ENCODE measurements around the gene AGBL2. TPM values are rescaled to one million over a fixed set of nuclear protein-coding genes. Genes with fewer than 3 reads are reported as not detected.
A peak's percentile ranks its signal among the peaks of the same experiment; 100 is the strongest.
"Not testable (repeated sequence)": the region's sequence is repeated elsewhere in the genome, so short reads cannot be mapped to it uniquely, and the experiment has no call there.

The AGBL2 gene
- total and polyA plus RNA-seq, 2 donors (not counting 1 experiment from before 2014, with no cell fraction given) = 1.2 to 2.1 TPM

DNA sequence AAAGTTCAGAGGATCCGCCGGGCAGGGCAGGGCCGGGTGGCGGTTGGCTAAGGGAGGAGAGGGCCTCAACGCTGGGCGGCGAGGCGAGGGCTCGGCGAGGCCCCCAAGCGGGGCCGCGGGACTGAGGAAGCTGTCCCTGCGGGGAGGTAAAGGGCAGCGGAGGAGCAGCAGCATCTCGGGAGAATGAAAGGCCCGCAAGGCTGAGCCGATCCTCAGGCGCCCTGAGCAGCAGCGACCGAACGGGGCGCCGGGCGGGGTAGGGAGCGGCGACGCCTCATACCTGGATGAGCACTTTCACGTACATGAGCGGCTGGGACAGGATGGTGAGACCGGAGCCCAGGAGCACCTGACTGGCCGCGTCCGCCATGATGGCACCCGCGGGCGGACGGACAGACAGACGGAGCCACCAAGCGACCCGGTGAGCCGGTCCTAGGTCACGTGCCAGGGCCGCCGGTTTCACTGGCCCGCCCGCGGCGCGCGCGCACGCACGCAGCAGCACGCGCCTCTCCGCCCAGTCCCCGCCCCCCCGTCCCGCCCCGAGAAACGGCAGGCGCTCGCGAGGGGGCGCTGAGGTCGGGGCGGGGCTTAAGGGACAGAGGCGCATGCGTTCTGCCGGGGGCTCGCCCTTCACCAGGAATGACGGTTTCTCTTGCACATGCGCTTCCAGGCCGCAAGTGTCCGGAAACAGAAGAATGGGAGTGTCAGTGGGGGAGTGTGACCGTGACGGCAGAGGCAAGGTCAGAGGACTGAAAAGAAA is 72.9 kb downstream of the AGBL2 start, which contains the start of gene MTCH2:
Gene MTCH2, minus strand, starts transcription at position 461 of the 757 bp plus-strand sequence. Its CDS starts 94 bp downstream, at position 367.
- Histone ChIP-seq H3K27me3 (ENCODE audit: control insufficient read depth, insufficient read depth, low read length) (no peaks in the 10 kb centered on the region), H3K4me3 (replicated peaks in 1 of 4; ENCODE audit: control extremely low read depth in 1 of 4, insufficient read depth in 1 of 4, low read depth in 3 of 4, low read length in 4 of 4) (peak within 1 kb of the TSS; percentile 92 to 99 (median 92)), H3K36me3 (ENCODE audit: control insufficient read depth, insufficient read depth, low read length) (no peaks in the 10 kb centered on the region), H3K9ac (ENCODE audit: insufficient read depth, low read length) (peak within 1 kb of the TSS; percentile 97), H4K20me1 (ENCODE audit: control insufficient read depth, extremely low read depth, insufficient read depth, low read length) (no peaks in the 10 kb centered on the region), H3K9me3 (ENCODE audit: control insufficient read depth, insufficient read depth, low read depth, low read length) (no peaks in the 10 kb centered on the region), H3K4me1 (ENCODE audit: control insufficient read depth, extremely low read depth, insufficient read depth, low read length) (peaks cover 2% of the 10 kb centered on the region), H3K4me2 (ENCODE audit: extremely low read depth, insufficient read depth, low read length) (peak within 1 kb of the TSS; percentile 98), H3K79me2 (ENCODE audit: control insufficient read depth, insufficient read depth, low read length) (peaks cover 31% of the 10 kb centered on the region), H2AFZ (ENCODE audit: low read length) (peak within 1 kb of the TSS; percentile 97), H3K27ac (ENCODE audit: insufficient read depth, low read length) (peak within 1 kb of the TSS; percentile 95)
- peak; percentile 97 to 98 for DNase-seq (ENCODE audit: low read depth in 2 of 2)
- TF ChIP-seq, protein P1, sequence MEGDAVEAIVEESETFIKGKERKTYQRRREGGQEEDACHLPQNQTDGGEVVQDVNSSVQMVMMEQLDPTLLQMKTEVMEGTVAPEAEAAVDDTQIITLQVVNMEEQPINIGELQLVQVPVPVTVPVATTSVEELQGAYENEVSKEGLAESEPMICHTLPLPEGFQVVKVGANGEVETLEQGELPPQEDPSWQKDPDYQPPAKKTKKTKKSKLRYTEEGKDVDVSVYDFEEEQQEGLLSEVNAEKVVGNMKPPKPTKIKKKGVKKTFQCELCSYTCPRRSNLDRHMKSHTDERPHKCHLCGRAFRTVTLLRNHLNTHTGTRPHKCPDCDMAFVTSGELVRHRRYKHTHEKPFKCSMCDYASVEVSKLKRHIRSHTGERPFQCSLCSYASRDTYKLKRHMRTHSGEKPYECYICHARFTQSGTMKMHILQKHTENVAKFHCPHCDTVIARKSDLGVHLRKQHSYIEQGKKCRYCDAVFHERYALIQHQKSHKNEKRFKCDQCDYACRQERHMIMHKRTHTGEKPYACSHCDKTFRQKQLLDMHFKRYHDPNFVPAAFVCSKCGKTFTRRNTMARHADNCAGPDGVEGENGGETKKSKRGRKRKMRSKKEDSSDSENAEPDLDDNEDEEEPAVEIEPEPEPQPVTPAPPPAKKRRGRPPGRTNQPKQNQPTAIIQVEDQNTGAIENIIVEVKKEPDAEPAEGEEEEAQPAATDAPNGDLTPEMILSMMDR (conservative IDR thresholded peaks at IDR 0.05 in 1 of 2, IDR thresholded peaks at IDR 0.05 in 1 of 2; ENCODE audit: low read depth in 1 of 2, low read length in 2 of 2) = peak in 1 of 2 donors; percentile 3
- no peak for TF ChIP-seq EZH2 (IDR thresholded peaks at IDR 0.05; ENCODE audit: low read length, missing control alignments)

DNA sequence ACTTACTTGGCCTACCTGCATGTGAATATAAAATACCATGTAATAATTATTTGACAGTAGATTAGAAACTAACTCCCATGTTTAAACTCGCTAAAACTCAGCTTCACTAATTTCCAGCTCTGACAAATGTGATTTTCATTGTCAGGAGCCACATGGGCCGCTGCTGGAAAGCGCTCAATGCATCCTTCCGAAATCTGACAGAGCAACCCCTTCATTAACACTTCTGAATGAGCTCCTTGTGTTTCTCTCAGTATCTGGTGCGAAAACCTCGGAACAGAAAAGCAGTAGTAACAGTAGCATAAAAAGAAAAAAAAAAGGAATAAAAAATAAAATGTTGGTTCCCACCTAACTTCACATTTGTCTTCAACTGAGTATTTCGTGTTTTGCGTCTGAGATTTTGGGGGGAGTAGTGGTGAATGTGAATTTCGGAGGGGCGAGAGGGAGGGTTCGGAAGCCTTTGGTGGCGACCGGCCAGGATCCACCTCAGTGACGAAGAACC is 73.5 kb downstream of the AGBL2 start:
- no peak for TF ChIP-seq EZH2 (IDR thresholded peaks at IDR 0.05; ENCODE audit: low read length, missing control alignments)
- TF ChIP-seq, protein P1 (conservative IDR thresholded peaks at IDR 0.05 in 1 of 2, IDR thresholded peaks at IDR 0.05 in 1 of 2; ENCODE audit: low read depth in 1 of 2, low read length in 2 of 2) = no peak
- peak; percentile 0 to 8 for DNase-seq (ENCODE audit: low read depth in 2 of 2)
- Histone ChIP-seq H2AFZ (ENCODE audit: low read length) (peak overlapping the region; percentile 94), H4K20me1 (ENCODE audit: control insufficient read depth, extremely low read depth, insufficient read depth, low read length) (no peaks in the 10 kb centered on the region), H3K27me3 (ENCODE audit: control insufficient read depth, insufficient read depth, low read length) (no peaks in the 10 kb centered on the region), H3K4me1 (ENCODE audit: control insufficient read depth, extremely low read depth, insufficient read depth, low read length) (peaks cover 2% of the 10 kb centered on the region), H3K27ac (ENCODE audit: insufficient read depth, low read length) (peak overlapping the region; percentile 95), H3K9me3 (ENCODE audit: control insufficient read depth, insufficient read depth, low read depth, low read length) (no peaks in the 10 kb centered on the region), H3K9ac (ENCODE audit: insufficient read depth, low read length) (peak overlapping the region; percentile 97), H3K4me3 (replicated peaks in 1 of 4; ENCODE audit: control extremely low read depth in 1 of 4, insufficient read depth in 1 of 4, low read depth in 3 of 4, low read length in 4 of 4) (peak overlapping the region; percentile 92 to 99 (median 92)), H3K4me2 (ENCODE audit: extremely low read depth, insufficient read depth, low read length) (peak overlapping the region; percentile 55), H3K36me3 (ENCODE audit: control insufficient read depth, insufficient read depth, low read length) (no peaks in the 10 kb centered on the region), H3K79me2 (ENCODE audit: control insufficient read depth, insufficient read depth, low read length) (peaks cover 31% of the 10 kb centered on the region)

GRCh38 chr11:47640506-47640905 is 74.7 kb downstream of the AGBL2 start:
- peak in 1 of 2 donors; percentile 43 for DNase-seq (ENCODE audit: low read depth in 2 of 2)
- not testable (repeated sequence) for H3K27me3 ChIP-seq (ENCODE audit: control insufficient read depth, insufficient read depth, low read length); H3K4me1 ChIP-seq (ENCODE audit: control insufficient read depth, extremely low read depth, insufficient read depth, low read length); H3K36me3 ChIP-seq (ENCODE audit: control insufficient read depth, insufficient read depth, low read length); H3K9me3 ChIP-seq (ENCODE audit: control insufficient read depth, insufficient read depth, low read depth, low read length); H2AFZ ChIP-seq (ENCODE audit: low read length); H3K4me3 ChIP-seq (replicated peaks in 1 of 4; ENCODE audit: control extremely low read depth in 1 of 4, insufficient read depth in 1 of 4, low read depth in 3 of 4, low read length in 4 of 4); H3K9ac ChIP-seq (ENCODE audit: insufficient read depth, low read length); H4K20me1 ChIP-seq (ENCODE audit: control insufficient read depth, extremely low read depth, insufficient read depth, low read length); H3K4me2 ChIP-seq (ENCODE audit: extremely low read depth, insufficient read depth, low read length); H3K27ac ChIP-seq (ENCODE audit: insufficient read depth, low read length)
- H3K79me2 ChIP-seq (ENCODE audit: control insufficient read depth, insufficient read depth, low read length) = peaks cover 31% of the 10 kb centered on the region

GRCh38 chr11:47636331-47636730 is 78.8 kb downstream of the AGBL2 start:
- not testable (repeated sequence) for H3K36me3 ChIP-seq (ENCODE audit: control insufficient read depth, insufficient read depth, low read length); H3K27ac ChIP-seq (ENCODE audit: insufficient read depth, low read length); H3K4me2 ChIP-seq (ENCODE audit: extremely low read depth, insufficient read depth, low read length); H3K4me1 ChIP-seq (ENCODE audit: control insufficient read depth, extremely low read depth, insufficient read depth, low read length); H3K4me3 ChIP-seq (replicated peaks in 1 of 4; ENCODE audit: control extremely low read depth in 1 of 4, insufficient read depth in 1 of 4, low read depth in 3 of 4, low read length in 4 of 4); H3K9ac ChIP-seq (ENCODE audit: insufficient read depth, low read length); DNase-seq (ENCODE audit: low read depth in 2 of 2); H2AFZ ChIP-seq (ENCODE audit: low read length); H4K20me1 ChIP-seq (ENCODE audit: control insufficient read depth, extremely low read depth, insufficient read depth, low read length); H3K9me3 ChIP-seq (ENCODE audit: control insufficient read depth, insufficient read depth, low read depth, low read length); H3K27me3 ChIP-seq (ENCODE audit: control insufficient read depth, insufficient read depth, low read length)
- H3K79me2 ChIP-seq (ENCODE audit: control insufficient read depth, insufficient read depth, low read length) = peaks cover 22% of the 10 kb centered on the region
